Measurements from ENCODE around the gene ORC3.

GRCh38 chr6:87656857-87657256, 66.9 kb downstream of the ORC3 start:
- no peak for TF ChIP-seq POLR2A (IDR thresholded peaks at IDR 0.05; ENCODE audit: low read length)
- no peak for TF ChIP-seq GATA1 (IDR thresholded peaks at IDR 0.05; ENCODE audit: low read depth, low read length)
